Activated T-cell treated with anti-CD3 and anti-CD28 coated beads, Interleukin-2, amount 50 U/mL, for 1 hour (primary cell): ENCODE data around the gene L1CAM.
"Not testable (repeated sequence)": the region's sequence is repeated elsewhere in the genome, so short reads cannot be mapped to it uniquely, and the experiment has no call there.

Experiments used
- DNase-seq: peaks from one replicate; pipeline ENCODE4 v3.0.0-alpha.2; 2020

Gene L1CAM

GRCh38 chrX:153827903-153828302, 58.1 kb downstream of the L1CAM start:
- no peak for DNase-seq

- DNase-seq = no peak
These were observed 59.0 kb downstream of the L1CAM start for GRCh38 chrX:153827016-153827415.

- DNase-seq = no peak
These were observed 60.9 kb downstream of the L1CAM start for GRCh38 chrX:153825042-153825441.

GRCh38 chrX:153824348-153824747, 61.6 kb downstream of the L1CAM start:
- DNase-seq = no peak

GRCh38 chrX:153821066-153821465, 64.9 kb downstream of the L1CAM start:
- DNase-seq = peak; percentile 15

GRCh38 chrX:153820601-153821000, 65.4 kb downstream of the L1CAM start:
- DNase-seq = no peak

DNA sequence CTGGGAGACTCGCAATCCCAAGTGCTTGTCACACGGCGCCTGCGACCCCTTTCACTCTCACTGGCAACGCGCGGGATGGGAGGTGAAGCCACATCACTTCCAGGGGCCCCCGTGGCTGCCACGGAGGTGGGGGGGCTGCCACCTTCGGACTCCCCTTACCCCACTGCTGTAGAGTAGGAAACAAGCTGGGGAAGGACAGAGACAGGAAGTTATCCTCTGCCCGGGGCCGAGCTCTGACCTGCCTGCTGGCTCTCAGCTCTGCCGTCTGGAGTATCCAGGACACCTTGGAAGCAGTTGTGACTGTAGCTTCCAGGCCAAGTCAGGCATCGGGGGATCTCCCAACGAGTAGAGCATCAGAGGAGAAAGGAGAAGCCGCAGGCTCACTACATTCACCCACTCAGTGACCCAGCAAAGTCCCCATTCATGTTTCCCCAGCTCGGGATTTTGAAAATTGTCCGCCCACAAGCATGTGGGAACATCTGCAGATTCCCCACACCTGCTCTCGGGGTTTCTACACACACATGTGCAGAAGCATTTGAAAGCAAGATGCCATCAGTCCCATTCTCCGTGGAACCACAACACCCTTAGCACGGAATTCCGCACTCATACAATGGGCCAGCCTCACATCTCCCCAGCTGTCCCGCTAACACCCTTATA, 66.5 kb downstream of the L1CAM start:
- DNase-seq = no peak

- peak; percentile 71 for DNase-seq
These were observed 67.2 kb downstream of the L1CAM start for GRCh38 chrX:153818571-153819383.

- DNase-seq = not testable (repeated sequence)
These were observed 67.9 kb downstream of the L1CAM start for GRCh38 chrX:153818064-153818463.

DNA sequence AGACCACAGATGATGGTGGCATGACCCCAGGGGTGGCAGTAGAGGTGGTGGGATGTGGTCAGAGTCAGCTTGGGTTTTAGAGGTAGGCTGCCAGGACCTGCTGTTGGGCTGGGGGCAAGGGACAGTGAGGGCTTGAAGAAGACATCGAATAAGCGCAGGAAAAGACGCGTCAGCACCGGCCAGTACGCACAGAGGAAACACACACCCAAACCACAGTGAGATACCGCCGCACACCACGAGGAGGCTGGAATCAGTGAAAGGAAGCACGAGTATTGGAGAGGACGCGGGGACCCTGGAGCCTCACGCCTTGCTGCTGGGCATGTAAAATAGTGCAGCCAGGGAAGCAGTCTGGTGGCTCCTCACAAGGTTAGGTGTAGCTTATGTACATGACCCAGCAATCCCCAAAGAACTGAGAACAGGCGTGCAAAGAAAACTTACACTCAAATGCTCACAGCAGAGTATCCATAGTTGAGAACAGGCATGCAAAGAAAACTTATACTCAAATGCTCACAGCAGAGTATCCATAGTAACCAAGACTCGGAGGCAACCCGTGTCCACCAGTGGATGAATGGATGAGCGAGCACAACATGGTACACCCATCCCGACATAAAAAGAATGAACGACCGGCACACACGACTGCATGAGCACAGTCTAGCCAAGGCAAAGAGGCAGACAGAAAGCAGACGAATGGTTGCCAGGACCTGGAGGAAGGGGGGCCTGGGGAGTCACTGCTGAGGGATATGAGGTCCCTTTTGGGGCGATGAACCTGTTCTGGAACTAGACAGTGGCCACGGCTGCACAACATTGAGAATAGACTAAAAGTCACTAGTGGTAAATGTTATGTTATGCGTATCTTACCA, 68.9 kb downstream of the L1CAM start:
- DNase-seq = peak; percentile 47

GRCh38 chrX:153814591-153815315, 71.2 kb downstream of the L1CAM start:
- DNase-seq = no peak

DNA sequence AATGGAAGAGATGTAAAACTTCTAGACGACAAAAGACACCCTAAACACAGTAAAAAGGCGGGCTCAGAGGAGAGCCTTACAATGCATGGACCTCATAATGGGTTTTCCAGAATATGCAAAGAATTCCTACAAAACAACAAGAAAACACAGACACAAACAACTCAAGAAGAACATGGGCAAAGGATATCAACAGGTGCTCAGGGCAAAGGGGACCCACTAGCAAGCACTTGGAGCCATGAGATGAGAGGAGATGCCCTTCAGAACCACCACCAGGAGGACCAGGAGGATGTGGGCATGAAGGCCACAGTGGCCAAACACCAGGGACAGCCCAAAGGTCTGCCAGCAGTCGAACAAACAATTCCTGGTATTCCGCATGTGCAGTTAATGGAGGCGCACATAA, 72.8 kb downstream of the L1CAM start:
- DNase-seq = no peak

DNA sequence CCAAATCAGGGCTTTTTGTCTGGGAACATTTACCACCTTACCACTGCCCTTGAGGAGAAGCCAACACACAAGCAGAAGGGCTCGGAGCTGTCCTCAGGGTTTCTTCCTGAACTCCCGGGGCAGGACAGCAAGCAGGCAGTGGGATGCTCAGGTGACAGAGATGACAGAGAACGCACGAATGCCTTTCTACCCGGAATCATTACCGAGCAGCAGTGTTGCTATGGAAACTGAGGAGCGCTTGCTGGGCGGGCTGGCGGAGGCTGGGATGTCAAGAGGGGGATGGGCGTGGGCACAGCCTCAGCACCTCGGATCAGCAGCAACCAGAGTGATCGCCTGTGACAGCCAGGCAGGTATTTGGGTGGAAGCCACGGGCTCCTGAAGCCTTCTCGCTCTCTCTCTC, 73.8 kb downstream of the L1CAM start:
- no peak for DNase-seq
